ENCODE measurements around the gene PCED1A.

The PCED1A gene, protein sequence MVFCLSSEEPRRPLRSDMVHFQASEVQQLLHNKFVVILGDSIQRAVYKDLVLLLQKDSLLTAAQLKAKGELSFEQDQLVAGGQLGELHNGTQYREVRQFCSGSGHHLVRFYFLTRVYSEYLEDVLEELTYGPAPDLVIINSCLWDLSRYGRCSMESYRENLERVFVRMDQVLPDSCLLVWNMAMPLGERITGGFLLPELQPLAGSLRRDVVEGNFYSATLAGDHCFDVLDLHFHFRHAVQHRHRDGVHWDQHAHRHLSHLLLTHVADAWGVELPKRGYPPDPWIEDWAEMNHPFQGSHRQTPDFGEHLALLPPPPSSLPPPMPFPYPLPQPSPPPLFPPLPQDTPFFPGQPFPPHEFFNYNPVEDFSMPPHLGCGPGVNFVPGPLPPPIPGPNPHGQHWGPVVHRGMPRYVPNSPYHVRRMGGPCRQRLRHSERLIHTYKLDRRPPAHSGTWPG

DNA sequence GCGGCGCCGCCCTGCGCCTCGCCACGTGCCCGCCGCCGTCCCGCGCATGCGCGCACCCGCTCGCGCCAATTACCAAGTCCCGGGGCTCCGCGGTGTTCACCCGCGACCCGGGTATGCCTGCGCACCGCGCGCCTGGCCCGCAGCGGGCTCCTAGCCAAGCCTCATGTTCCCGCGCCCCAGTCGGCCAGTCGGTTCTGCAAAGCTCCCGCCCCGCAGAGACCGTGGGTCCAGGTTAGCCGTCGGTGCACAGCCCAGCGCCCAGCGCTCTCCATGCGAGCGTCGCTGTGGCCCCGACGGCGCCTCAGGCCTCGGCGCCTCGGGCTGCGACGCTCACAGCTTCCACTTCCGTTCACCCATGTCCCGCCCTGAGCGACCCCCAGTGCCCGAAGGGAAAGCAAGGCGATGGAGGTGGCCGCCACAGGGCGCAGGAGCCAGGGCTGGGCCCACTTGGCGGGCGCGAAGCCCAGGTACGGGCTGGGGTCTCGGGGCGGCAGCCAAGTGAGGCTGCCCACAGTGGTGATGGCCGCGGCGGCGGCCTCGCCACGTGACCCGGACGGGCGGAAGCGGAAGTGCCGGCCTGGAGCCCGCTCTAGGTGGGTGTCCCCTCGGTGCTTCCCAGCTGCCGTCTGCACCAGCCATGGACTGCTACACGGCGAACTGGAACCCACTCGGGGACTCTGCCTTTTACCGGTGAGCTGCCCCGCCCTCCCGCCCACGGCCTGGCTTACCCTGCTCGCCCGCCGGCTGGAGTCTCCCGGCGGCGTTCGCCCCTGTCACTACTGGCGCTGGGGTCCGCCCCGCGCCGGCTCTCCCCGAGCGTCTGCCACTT, at the start of gene PCED1A, which contains the start of gene VPS16:
Gene PCED1A (minus strand): TSS at position 518 of the 829 bp plus-strand sequence. CDS start 743 bp downstream, outside the sequence.
Gene VPS16 (plus strand): TSS at position 608 of the 829 bp plus-strand sequence. CDS start 30 bp downstream, at position 638.
- peak; percentile 93 for DNase-seq (ENCODE audit: low spot score)

DNA sequence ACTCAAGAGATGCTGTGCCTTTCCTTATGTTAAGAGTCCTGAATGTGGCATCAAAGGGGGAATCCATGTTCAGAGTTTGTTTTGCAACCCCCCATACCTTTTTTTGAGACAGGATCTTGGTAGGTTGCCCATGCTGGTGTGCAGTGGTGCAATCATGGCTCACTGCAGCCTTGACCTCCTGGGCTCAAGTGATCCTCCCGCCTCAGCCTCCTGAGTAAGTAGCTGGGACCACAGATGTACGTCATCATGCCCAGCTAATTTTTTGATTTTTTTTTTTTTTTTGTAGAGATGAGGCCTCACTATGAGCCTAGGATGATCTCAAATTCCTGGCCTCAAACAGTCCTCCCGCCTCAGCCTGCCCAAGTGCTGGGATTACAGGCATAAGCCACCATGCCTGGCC, 49.3 kb upstream of the PCED1A start:
- DNase-seq (ENCODE audit: low spot score), result no peak

DNA sequence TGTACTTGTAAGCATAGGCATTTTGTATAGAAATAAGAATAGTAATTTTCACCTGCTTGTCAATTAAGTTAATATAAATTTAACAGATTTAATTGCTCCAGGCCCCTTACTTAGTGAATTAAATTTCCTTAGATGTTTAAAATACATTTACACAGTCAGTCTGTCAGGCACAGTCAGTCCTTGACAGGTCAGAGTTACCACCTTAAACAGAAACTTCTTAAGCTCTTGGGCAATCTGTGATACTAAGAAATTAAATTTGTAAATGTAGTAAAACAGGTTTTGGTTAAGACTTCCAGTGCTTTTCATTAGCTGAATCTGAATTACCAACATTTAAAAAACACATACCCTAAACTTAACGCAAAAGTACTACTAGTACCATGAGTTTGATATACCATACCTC, 48.8 kb upstream of the PCED1A start:
- DNase-seq (ENCODE audit: low spot score), result no peak

DNA sequence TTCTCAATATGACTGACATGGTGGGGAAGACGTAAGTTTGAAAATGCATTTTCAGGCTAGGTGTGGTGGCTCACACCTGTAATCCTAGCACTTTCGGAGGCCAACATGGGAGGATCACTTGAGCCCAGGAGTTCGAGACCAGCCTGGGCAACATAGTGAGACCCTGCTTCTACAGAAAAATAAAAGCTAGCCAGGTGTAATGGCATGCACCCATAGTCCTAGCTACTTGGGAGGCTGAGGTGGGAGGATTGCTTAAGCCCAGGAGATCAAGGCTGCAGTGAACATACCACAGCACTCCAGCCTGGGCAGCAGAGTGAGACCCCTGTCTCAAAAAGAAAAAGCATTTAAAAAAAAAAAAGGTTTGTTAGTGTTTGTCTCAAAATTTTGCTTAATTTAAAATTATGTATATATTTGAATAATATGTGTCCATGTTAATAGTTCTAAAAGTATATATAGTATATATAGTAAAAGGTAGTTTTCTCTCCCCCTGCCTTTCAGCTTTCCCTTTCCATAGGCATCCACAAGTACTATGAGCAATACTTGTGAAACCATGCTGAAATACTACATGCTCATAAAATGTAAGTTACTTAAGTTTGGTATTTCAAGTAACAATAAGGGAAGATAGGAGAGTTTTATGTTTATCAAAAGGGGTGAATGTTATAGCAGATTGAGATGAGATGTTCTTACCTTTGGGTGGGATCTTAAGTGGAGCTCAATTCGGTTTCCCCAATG, 47.9 kb upstream of the PCED1A start:
- no peak for DNase-seq (ENCODE audit: low spot score)

DNA sequence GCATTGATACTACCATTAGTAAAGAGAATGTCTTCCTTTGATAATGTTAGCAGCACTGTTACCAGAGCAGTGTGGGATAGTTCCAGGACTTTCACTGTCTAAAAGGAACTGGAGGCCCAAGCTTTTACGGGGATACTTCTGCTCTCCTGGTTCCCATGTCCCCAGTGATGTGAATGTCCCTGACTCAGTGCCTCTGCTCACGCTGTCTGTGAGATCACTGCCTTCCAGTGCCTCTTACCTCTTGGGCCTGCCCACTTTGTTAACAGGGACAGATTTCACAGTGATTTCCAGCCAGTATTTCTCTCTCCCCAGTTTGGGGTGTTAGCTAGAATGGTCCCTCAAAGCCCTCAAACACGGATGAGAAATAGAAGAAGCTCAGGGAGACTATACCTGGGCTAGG, 47.3 kb upstream of the PCED1A start:
- DNase-seq (ENCODE audit: low spot score), result no peak

DNA sequence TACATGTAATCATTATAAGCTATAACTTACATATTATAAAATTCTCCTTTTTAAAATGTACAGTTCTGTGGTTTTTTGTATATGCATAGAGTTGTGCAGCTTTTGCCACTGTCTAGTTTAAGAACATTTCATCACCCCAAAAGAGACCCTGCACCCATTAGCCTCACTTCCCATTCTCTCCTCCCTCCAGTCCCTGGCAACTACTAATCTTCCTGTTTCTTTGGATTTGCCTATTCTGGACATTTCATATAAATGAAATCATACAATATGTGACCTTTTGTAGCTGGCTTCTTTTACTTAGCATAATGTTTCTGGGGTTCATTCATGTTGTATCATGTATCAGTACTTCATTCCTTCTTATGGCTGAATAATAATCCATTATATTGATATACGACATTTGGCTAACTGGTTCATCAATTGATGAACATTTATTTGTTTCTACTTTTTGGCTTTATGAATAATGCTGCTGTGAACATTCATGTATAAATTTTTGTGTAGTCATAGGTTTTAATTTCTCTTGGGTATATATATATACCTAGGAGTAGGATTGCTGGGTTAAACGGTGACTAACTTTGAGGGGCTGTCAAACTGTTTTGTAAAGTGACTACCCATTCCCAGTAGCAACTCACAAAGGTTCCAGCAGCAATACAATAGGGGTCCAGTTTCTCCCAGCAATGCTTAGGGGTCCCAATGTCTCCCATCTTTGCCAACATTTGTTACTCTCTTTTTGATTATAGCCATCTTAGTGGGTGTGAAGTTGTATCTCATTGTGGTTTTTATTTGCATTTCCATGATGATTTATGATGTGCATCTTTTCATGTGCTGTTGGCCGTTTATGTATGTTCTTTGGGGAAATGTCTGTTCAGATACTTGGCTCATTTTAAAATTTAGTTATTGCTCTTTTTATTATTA, 43.5 kb upstream of the PCED1A start:
- no peak for DNase-seq (ENCODE audit: low spot score)

DNA sequence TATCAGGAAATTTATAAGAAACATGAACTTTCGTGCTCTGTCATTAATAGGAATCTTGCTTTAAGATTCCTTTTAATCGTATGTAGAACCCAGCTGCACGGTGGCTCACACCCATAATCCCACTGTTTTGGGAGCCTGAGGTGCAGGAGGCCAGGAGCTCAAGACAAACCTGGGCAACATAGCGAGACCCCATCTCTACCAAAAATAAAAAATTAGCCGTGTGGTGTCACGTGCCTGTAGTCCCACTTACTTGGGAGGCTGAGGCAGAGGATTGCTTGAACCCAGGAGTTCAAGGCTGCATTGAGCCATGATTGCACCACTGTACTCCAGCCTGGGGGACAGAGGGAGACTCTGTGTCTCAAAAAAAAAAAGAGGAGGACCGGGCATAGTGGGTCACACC, 40.2 kb upstream of the PCED1A start:
- no peak for DNase-seq (ENCODE audit: low spot score)

DNA sequence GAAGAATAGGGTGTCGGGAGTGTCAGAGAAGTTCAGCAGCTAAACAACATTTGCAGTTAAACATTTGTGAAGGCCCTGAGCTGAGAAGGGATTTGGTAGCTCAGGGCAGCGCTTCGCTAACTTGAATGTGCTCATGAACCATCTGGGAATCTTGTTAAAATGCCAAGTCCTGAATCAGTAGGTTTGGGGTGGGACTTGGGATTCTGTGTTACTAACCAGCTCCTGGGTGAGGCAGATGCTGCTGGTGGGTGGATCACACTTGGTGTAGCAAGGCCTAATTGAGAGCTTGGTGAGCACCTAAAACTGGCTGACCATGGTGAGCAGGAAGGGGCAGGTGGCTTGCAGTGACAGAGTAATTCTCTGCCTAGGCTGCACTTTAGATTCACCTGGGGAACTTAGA, 38.7 kb upstream of the PCED1A start:
- DNase-seq (ENCODE audit: low spot score), result peak; percentile 56

DNA sequence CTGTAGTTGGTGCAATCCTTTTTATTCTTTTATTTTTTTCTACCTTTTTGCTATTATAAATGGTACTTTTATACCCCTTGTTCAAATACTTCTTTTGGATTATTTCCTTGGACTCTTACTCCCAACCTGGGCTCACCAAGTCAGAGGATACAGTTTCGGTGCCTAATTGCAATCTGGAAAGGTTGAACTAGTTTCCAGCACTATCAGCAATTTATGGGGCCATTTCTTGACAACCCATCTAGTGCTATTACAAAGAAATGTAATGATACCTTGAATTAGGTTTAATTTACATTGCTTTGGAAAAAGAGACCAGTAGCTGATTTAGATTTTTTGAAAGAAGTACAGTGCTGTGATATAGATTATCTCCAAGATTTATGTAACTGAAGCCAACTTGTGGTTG, 38.1 kb upstream of the PCED1A start:
- no peak for DNase-seq (ENCODE audit: low spot score)

DNA sequence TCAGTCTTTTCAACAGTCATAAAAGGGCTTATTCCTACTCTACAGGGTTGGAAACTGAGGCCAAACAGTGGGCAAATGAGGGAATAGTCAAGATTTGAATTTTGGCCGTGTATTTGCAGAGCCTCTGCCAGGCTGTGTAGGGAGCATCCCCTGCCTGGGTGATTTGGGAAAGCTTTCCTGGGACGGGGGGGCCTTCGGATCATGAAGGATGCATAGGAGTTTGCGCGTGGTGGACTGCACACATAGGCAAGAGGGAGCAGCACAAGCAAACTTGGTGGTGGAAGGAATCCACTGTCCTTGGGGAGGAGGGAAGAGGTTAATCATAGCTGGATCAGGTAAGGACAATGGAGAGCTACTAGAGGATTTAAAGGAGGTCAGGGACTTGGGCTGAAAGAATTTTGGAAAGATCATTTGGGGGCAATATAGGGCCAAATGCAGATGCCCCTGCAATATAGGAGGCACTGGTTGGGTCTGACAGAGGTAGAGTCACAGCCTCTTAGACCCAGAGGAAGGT, 35.3 kb upstream of the PCED1A start:
- DNase-seq (ENCODE audit: low spot score), result no peak

DNA sequence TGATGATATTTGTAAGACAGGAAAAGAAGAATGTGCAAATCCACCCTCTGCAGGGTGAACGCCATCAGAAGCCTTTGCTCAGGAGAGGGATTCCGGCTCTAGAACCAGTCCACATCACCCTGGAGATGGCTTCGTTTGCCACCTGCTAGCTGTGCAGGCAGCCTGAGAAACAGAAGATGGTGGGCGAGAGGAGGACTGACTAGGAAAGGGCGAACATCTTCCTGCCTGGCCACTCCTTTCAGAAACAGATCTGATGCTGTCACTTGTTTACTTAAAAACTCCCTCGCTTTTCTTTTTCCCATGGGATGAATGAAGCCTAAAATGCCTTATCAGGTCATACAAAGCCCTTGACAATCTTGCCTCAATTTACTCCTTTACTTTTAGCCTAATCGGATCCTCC, 34.0 kb upstream of the PCED1A start:
- DNase-seq (ENCODE audit: low spot score), result peak; percentile 47

DNA sequence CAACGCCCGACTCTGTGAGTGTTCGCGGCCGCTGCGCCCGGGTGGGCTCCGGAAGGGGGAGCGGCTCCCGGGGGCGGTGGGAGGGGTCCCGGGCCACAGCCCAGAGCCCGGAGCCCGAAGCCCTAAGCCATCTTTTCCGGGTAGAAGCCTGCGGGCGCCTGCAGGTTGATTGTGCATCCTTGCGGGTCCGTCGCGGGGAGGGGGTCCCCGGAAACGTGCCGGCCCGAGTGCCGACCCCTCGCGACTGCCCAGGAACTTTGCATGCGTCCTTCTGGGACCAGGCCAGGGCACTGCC, 33.2 kb upstream of the PCED1A start:
- peak; percentile 40 for DNase-seq (ENCODE audit: low spot score)

DNA sequence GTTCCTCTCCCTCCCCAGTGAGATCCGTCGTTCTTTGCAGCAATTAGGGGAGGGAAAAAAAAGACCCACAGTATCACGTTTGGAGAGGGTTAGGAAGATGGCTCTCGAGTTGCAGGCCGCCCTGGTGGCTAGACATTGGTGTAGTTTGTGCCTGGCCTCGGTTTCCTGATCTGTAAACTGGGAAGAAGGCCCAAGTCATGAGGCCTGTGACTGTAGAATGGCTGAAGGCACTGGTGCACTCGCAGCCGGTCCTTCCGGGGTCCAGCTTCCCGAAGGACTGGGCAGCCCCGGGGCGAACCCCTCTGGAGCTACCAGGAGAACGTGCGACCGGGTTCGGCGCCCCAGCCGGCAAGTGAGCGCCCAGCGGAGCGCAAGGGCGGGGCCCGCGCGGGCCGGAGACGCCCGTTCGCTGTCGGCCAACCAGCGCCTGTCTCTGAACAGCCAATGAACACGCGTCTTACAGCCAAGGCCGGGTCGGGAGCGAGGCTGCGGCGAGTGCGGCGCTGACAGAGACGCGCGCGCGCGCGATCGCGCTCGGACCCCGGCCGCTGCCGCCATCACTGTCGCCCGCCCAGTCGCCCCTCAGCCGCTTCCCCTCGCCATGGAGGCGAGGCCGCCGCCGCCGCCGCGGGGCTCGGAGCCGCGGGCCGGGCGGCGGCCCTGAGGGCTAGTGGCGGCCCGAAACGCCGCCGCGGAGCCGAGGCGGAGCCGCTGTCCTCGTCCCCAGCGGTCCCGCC, 32.7 kb upstream of the PCED1A start, which contains the start of gene PTPRA:
Gene PTPRA (plus strand): TSS at position 472 of the 737 bp plus-strand sequence. CDS start 90,797 bp downstream, outside the sequence.
- DNase-seq (ENCODE audit: low spot score), result peak; percentile 96

DNA sequence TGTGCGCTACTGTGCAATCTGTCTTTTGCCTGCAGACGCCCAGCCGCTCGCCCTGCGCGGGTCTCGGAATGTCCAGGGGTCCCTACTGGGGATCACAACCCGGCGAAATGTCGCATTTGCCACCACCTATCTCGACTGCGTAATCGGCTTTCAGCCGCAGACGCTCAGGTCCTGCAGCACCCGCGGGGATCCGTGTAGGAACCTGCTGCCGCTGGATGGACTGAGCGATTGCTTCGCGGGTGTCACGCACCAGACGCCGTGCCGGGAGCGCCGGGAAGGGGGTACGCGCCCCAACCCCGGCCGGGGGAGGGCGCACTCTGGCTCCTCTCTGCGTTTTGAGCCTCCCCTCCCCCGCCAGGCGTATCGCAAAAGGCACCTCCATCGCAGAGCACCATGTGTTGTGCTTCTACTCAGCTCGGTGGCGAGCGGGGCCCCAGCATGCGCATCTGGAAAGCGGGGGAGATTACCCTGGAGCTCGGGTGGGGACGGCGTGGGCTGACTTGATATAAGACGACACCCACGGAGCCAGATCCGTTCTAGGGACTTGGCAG, 32.1 kb upstream of the PCED1A start:
- peak; percentile 71 for DNase-seq (ENCODE audit: low spot score)

DNA sequence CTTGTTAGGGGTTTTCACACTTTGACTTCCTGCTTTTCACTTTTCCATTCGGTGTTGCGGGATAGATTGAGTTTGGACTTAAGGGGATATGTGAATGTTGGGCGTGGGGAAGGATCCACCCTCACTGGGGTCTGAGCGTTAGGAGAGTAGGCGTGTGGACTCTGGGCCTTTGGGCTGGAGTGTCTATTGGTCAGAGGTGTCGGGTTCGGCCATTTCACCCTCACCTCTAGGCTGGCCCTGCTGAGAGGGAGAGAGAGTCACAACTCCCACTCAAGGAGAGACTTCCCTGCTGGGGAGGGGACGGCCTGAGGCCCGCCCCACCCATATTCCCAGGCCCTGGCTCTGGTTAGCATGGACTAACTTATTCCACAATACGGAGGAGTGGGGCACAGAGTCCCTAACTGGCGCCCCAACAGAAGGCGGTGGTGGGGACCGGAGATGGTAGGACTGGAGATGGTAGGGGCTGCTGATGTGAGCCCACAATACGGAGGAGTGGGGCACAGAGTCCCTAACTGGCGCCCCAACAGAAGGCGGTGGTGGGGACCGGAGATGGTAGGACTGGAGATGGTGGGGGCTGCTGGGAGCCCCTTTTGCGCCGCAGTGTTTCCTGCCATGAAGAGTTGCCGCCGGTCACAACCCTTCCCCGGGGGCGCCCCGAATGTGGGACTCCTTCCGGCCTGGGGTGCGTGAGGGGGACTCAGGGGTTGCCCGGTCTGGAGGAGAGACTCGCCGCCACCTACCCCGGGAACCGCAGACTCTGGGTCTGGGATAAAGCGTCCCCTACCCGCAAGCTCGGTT, 31.4 kb upstream of the PCED1A start:
- DNase-seq (ENCODE audit: low spot score), result no peak

DNA sequence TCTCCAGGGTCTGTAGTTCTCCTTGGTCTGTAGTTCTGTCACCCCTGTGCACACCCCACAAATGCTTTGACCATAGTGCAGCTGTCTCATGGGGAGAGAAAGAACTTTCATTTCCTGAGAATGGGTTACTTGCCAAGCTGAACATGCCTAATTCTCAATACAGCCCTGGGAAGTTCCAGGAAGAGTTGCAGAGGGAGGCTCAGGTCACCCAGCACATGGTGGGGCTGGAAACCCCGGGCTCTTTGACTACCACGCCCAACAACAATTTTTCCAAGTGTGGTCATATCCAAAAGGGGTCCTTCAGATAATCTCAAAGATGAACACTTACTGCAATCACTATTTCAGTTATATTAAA, 30.6 kb upstream of the PCED1A start:
- no peak for DNase-seq (ENCODE audit: low spot score)

DNA sequence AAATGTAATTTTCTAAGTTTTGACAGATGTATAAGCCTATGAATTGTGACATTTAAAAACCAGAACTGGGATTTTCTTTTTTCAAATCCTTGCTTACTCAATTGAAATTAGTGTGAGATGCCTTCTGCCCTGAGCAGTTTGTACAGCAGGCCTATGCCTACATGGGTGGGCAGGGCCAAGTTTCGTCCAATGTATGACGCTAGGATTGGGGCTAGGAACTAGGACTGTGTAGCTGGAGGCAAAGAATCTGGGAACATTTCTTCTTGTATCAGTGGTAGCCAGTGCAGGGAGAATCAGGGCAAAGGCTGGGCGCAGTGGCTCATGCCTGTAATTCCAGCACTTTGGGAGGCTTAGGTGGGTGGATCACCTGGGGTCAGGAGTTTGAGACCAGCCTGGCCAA, 28.9 kb upstream of the PCED1A start:
- no peak for DNase-seq (ENCODE audit: low spot score)

DNA sequence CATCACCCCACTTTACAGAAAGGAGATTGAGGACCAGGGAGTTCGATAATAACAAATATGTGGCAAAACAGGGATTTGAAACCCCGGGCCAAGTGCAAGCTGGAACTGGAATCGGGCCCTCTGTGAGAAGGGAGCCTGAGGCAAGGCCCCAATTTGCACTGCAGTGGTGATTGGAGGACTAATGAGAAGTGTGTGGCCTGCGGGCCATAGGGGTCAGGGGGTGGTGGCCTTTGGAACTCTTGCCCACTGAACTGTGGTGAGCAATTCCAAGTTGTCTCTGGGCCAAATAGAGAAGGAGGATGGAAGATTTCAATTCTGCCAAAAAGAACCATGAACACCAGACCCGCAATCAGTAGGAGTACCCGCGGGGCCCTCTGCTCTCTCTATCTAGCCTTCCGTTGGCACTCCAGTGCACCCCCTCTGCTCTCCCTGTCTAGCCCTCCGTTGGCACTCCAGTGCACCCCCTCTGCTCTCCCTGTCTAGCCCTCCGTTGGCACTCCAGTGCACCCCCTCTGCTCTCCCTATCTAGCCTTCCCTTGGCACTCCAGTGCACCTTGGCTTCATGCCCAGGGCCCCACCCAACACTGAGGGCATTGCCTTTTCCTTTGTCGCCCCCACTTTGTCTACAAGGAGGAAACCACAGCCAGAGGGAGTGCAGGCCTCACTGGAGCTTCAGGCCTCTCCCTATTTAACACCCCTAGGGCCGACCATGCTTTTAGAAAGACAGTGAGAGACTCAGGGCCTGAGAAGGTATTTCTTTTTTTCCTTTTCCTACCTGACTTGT, 26.8 kb upstream of the PCED1A start:
- DNase-seq (ENCODE audit: low spot score), result no peak

DNA sequence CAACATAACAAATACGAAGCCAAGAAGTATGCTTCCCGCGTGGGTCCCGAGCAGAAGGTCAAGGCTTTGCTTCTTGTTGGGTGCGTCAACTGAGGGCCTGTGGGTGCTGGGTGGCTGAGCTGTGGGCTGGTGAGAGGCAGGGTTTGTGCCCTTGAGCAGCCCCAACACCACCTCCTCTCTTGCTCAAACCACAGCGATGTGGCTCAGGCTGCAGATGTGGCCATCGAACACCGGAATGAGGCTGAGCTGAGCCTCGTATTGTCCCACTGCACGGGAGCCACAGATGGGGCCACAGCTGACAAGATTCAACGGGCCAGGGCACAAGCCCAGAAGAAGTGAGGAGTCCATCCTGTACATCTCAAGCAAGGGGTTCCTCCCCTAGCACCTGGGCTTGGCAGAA, 25.8 kb upstream of the PCED1A start:
- no peak for DNase-seq (ENCODE audit: low spot score)

Measured in RKO (cell line).